ENCODE data around the gene FRMD4A. TPM values are rescaled to one million over a fixed set of nuclear protein-coding genes. Genes with fewer than 3 reads are reported as not detected.

The FRMD4A gene
- polyA plus RNA-seq, 1 of the 3 experiments (the other 2 are of a cell fraction): 37.7 TPM

DNA sequence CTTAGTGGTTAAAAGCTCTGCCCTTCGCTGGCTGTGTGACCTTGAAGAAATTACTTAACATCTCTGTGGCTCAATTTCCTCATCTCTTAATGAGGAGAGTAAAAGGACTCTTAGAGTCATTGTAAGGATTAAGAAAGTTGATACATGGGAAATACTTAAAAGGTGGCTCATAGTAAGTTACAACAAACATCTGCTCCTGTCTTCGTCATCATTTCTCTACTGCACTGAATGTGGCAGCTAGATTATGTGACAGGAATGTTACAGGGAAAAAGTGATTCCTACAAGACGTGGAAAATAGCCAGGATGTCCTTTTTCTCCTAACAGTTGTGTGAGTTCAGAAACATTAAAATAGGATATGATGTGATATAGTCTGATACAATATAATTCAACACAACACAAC, 184.7 kb downstream of the FRMD4A start:
- no peaks in the 10 kb centered on the region for H3K36me3 ChIP-seq (replicated peaks in 1 of 2; ENCODE audit: control insufficient read depth in 1 of 2, insufficient read depth in 2 of 2, low read length in 1 of 2)
- H3K4me2 ChIP-seq: no peak overlapping the region; the same call in 1 of the 2 replicates
- 39% methylated on average over 3 of the region's 3 CpGs for WGBS (ENCODE audit: low lambda C conversion rate)
- H3F3A ChIP-seq (replicated peaks; ENCODE audit: insufficient read depth): no peaks in the 10 kb centered on the region
- H3K27ac ChIP-seq (ENCODE audit: low read depth in 2 of 2, low read length in 1 of 2): no peak overlapping the region
- H4K20me1 ChIP-seq (ENCODE audit: insufficient read depth): no peaks in the 10 kb centered on the region
- TF ChIP-seq, protein P1, sequence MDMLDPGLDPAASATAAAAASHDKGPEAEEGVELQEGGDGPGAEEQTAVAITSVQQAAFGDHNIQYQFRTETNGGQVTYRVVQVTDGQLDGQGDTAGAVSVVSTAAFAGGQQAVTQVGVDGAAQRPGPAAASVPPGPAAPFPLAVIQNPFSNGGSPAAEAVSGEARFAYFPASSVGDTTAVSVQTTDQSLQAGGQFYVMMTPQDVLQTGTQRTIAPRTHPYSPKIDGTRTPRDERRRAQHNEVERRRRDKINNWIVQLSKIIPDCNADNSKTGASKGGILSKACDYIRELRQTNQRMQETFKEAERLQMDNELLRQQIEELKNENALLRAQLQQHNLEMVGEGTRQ (IDR thresholded peaks at IDR 0.05; ENCODE audit: borderline replicate concordance, low read depth, low read length): no peak
- TF ChIP-seq RAD21 (IDR thresholded peaks at IDR 0.05; ENCODE audit: low read length) (no peak), NFIC (IDR thresholded peaks at IDR 0.05; ENCODE audit: borderline replicate concordance) (no peak), TAF1 (IDR thresholded peaks at IDR 0.05; ENCODE audit: borderline replicate concordance, low read depth, low read length) (no peak), MXI1 (IDR thresholded peaks at IDR 0.05; ENCODE audit: low read depth, low read length) (no peak), RCOR1 (IDR thresholded peaks at IDR 0.05; ENCODE audit: low read length) (no peak), FOXJ3 (CRISPR knock-in tag; IDR thresholded peaks at IDR 0.05) (no peak), RFX5 (IDR thresholded peaks at IDR 0.05; ENCODE audit: low read length) (no peak), MEF2A (IDR thresholded peaks at IDR 0.05; ENCODE audit: borderline replicate concordance, low read depth) (no peak), YY1 (IDR thresholded peaks at IDR 0.05; ENCODE audit: low read depth) (no peak), ELF1 (IDR thresholded peaks at IDR 0.05) (no peak), POLR2AphosphoS5 (IDR thresholded peaks at IDR 0.05; ENCODE audit: low read depth, low read length) (no peak), TCF12 (IDR thresholded peaks at IDR 0.05) (no peak), JUND (IDR thresholded peaks at IDR 0.05) (no peak), GABPA (IDR thresholded peaks at IDR 0.05; ENCODE audit: low read depth) (no peak), CHD2 (IDR thresholded peaks at IDR 0.05; ENCODE audit: low read length, partially characterized antibody) (no peak), NRF1 (IDR thresholded peaks at IDR 0.05; ENCODE audit: low read depth, low read length) (no peak)
- TF ChIP-seq, protein P2, sequence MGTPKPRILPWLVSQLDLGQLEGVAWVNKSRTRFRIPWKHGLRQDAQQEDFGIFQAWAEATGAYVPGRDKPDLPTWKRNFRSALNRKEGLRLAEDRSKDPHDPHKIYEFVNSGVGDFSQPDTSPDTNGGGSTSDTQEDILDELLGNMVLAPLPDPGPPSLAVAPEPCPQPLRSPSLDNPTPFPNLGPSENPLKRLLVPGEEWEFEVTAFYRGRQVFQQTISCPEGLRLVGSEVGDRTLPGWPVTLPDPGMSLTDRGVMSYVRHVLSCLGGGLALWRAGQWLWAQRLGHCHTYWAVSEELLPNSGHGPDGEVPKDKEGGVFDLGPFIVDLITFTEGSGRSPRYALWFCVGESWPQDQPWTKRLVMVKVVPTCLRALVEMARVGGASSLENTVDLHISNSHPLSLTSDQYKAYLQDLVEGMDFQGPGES (IDR thresholded peaks at IDR 0.05; ENCODE audit: low read depth, low read length): no peak
- TF ChIP-seq, protein P3, sequence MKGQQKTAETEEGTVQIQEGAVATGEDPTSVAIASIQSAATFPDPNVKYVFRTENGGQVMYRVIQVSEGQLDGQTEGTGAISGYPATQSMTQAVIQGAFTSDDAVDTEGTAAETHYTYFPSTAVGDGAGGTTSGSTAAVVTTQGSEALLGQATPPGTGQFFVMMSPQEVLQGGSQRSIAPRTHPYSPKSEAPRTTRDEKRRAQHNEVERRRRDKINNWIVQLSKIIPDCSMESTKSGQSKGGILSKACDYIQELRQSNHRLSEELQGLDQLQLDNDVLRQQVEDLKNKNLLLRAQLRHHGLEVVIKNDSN (IDR thresholded peaks at IDR 0.05; ENCODE audit: borderline replicate concordance, low read depth): no peak
- TF ChIP-seq, protein P4, sequence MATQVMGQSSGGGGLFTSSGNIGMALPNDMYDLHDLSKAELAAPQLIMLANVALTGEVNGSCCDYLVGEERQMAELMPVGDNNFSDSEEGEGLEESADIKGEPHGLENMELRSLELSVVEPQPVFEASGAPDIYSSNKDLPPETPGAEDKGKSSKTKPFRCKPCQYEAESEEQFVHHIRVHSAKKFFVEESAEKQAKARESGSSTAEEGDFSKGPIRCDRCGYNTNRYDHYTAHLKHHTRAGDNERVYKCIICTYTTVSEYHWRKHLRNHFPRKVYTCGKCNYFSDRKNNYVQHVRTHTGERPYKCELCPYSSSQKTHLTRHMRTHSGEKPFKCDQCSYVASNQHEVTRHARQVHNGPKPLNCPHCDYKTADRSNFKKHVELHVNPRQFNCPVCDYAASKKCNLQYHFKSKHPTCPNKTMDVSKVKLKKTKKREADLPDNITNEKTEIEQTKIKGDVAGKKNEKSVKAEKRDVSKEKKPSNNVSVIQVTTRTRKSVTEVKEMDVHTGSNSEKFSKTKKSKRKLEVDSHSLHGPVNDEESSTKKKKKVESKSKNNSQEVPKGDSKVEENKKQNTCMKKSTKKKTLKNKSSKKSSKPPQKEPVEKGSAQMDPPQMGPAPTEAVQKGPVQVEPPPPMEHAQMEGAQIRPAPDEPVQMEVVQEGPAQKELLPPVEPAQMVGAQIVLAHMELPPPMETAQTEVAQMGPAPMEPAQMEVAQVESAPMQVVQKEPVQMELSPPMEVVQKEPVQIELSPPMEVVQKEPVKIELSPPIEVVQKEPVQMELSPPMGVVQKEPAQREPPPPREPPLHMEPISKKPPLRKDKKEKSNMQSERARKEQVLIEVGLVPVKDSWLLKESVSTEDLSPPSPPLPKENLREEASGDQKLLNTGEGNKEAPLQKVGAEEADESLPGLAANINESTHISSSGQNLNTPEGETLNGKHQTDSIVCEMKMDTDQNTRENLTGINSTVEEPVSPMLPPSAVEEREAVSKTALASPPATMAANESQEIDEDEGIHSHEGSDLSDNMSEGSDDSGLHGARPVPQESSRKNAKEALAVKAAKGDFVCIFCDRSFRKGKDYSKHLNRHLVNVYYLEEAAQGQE (IDR thresholded peaks at IDR 0.05; ENCODE audit: low read depth, low read length): no peak
- ChIA-PET CTCF (no interaction called here), POLR2A (no interaction called here)
- H3K27me3 ChIP-seq (ENCODE audit: insufficient read depth): peaks cover 8% of the 10 kb centered on the region; the same call in 1 of the 2 replicates
- no peak for DNase-seq
- H3K9me3 ChIP-seq: no peaks in the 10 kb centered on the region
- H3K9ac ChIP-seq: no peak overlapping the region
- H3K9me2 ChIP-seq: no peaks in the 10 kb centered on the region
- H3K4me1 ChIP-seq (ENCODE audit: control insufficient read depth in 1 of 2, insufficient read depth in 2 of 2, low read depth in 1 of 2, low read length in 1 of 2): no peaks in the 10 kb centered on the region
- H2AFZ ChIP-seq (ENCODE audit: low read depth): no peak overlapping the region
- H3K79me2 ChIP-seq (ENCODE audit: insufficient read depth): no peaks in the 10 kb centered on the region
- H3K4me3 ChIP-seq (ENCODE audit: low read depth in 2 of 2, low read length in 1 of 2): no peak overlapping the region
